ENCODE results near the gene KRTAP2-2.

Gene KRTAP2-2

DNA sequence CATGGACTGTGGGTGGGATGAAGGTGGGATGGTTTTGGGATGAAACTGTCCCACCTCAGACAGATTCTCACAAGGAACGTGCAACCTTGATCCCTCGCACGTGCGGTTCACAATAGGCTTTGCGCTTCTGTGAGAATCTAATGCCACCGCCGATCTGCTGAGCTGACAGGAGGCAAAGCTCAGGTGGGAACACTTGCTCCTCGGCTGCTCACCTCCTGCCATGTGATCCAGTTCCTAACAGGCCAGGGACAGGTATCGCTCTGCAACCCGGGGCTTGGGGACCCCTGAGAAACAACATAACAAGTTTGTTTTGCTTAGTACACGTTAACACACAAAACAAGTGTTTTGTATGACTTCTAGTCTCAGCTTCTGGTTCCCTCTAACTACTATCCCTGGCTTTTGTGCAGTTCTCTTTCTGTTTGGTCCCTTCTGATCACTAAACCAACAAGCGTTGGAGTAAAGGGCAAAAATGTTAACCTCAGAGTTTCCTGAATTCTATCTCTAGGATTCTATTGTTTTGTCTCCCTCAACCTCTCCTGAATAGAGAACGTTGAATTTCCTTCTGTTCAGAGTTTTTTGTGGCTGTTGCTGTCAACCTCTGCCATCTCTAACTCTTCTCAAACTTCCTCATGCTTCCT is 38.3 kb downstream of the KRTAP2-2 start:
- no peaks in the 10 kb centered on the region for H3K9me3 ChIP-seq (ENCODE audit: control insufficient read depth, insufficient read depth, low read depth, low read length)
- no peak overlapping the region for H3K27ac ChIP-seq (ENCODE audit: low read depth, low read length)
- no peak overlapping the region for H3K4me3 ChIP-seq (ENCODE audit: low read depth, low read length)
- no peaks in the 10 kb centered on the region for H3K36me3 ChIP-seq (ENCODE audit: control insufficient read depth, insufficient read depth, low read length)
- H3K9ac ChIP-seq (ENCODE audit: low read length), result no peak overlapping the region
- H3K27me3 ChIP-seq (ENCODE audit: control insufficient read depth, insufficient read depth, low read length), result no peaks in the 10 kb centered on the region
- no peaks in the 10 kb centered on the region for H3K4me1 ChIP-seq (ENCODE audit: control insufficient read depth, insufficient read depth, low read length)

DNA sequence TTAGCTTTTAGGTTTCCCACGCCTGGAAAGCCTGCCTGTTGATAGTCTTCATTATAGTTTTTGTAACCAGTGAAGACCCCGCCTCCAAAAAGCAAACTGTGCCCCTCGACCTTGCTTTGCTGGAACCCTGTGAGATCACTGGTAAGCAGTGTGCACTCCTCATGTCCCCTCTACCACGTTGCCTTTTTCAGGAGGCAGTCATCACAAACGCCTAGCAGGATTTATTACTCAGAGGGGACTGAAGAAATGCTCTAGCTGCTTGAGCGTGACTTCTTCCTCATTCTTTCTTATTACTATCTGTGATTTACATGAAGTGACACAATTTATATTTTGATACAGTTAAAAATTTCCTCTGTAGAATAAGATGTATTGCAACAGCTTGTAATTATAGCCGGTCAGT is 39.6 kb downstream of the KRTAP2-2 start:
- no peak overlapping the region for H3K4me3 ChIP-seq (ENCODE audit: low read depth, low read length)
- no peaks in the 10 kb centered on the region for H3K4me1 ChIP-seq (ENCODE audit: control insufficient read depth, insufficient read depth, low read length)
- no peaks in the 10 kb centered on the region for H3K9me3 ChIP-seq (ENCODE audit: control insufficient read depth, insufficient read depth, low read depth, low read length)
- no peak overlapping the region for H3K27ac ChIP-seq (ENCODE audit: low read depth, low read length)
- H3K36me3 ChIP-seq (ENCODE audit: control insufficient read depth, insufficient read depth, low read length), result no peaks in the 10 kb centered on the region
- H3K27me3 ChIP-seq (ENCODE audit: control insufficient read depth, insufficient read depth, low read length), result no peaks in the 10 kb centered on the region
- no peak overlapping the region for H3K9ac ChIP-seq (ENCODE audit: low read length)

DNA sequence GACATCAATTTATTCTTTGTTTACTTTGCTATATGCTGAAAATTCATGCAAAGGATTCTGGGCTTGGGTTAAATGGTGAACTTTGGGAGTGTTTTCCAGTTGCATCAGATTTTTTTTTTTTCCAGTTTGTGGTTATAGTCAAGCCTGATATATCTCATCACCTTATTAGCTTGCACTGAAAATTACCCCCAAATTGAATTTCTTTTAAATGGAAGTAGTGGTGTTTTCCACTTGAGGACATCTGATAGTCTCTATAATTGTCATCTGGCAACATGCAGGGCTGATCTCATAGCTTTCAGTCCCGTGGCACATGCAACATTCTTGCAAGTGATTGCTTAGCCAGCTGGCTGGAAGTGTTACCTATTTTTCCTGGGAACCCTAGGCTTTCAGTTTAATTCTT is 41.4 kb downstream of the KRTAP2-2 start:
- Histone ChIP-seq H3K36me3 (ENCODE audit: control insufficient read depth, insufficient read depth, low read length) (no peaks in the 10 kb centered on the region), H3K27ac (ENCODE audit: low read depth, low read length) (no peak overlapping the region), H3K4me1 (ENCODE audit: control insufficient read depth, insufficient read depth, low read length) (peaks cover 15% of the 10 kb centered on the region), H3K9me3 (ENCODE audit: control insufficient read depth, insufficient read depth, low read depth, low read length) (no peaks in the 10 kb centered on the region), H3K27me3 (ENCODE audit: control insufficient read depth, insufficient read depth, low read length) (no peaks in the 10 kb centered on the region), H3K9ac (ENCODE audit: low read length) (no peak overlapping the region), H3K4me3 (ENCODE audit: low read depth, low read length) (no peak overlapping the region)

DNA sequence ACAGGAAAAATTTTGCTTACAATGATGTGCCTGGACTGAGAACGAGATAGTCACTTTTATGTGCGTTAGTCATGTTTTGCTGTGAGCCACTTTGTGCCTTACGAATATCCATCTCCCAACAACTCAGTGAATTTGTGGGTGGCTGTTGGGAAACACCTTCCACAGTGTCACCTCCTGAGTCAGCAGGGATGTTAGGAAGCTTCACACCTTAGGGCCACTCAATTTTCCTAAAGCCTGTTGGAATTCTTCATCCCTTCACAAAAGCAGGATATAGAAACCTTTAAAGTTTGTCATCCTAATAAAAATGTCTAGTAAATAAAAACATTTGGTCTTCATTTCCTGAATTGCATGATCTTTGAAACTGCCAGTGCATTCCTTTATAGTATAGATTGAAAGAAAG is 41.8 kb downstream of the KRTAP2-2 start:
- Histone ChIP-seq H3K4me1 (ENCODE audit: control insufficient read depth, insufficient read depth, low read length) (peaks cover 16% of the 10 kb centered on the region), H3K27ac (ENCODE audit: low read depth, low read length) (no peak overlapping the region), H3K4me3 (ENCODE audit: low read depth, low read length) (no peak overlapping the region), H3K36me3 (ENCODE audit: control insufficient read depth, insufficient read depth, low read length) (no peaks in the 10 kb centered on the region), H3K27me3 (ENCODE audit: control insufficient read depth, insufficient read depth, low read length) (no peaks in the 10 kb centered on the region), H3K9me3 (ENCODE audit: control insufficient read depth, insufficient read depth, low read depth, low read length) (no peaks in the 10 kb centered on the region), H3K9ac (ENCODE audit: low read length) (no peak overlapping the region)

DNA sequence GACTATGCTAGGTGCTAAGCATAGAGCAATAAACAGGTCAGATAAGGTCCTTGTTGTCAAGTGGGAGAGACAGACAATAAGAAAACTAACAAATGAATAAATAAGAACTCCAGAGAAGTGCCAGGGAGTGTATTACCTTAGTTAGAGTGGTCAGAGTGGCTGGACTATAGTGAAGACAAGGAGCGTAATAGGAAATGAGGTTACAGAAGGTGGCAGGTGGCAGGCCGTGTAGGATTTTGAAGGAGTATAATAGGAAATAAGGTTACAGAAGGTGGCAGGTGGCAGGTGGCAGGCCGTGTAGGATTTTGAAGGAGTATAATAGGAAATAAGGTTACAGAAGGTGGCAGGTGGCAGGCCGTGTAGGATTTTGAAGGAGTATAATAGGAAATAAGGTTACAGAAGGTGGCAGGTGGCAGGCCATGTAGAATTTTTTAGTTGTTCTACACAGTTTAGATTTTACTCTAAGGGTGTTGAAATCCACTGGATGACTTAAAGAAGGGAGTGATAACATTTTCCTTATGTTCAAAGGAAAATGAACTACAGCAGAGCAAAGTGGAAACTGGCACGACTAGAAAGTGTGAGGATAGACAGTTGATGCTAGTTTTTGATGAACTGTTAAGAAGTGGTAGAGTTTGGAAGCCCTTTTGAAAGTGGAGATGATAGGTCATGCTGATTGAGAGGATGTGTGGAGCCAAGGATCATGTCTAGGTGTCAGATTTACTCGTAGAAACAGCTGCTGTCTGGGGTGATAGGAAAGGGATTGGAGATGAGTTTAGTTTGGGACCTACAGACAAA is 42.5 kb downstream of the KRTAP2-2 start:
- H3K27ac ChIP-seq (ENCODE audit: low read depth, low read length), result no peak overlapping the region
- no peak overlapping the region for H3K4me3 ChIP-seq (ENCODE audit: low read depth, low read length)
- H3K4me1 ChIP-seq (ENCODE audit: control insufficient read depth, insufficient read depth, low read length), result peaks cover 16% of the 10 kb centered on the region
- no peak overlapping the region for H3K9ac ChIP-seq (ENCODE audit: low read length)
- no peaks in the 10 kb centered on the region for H3K36me3 ChIP-seq (ENCODE audit: control insufficient read depth, insufficient read depth, low read length)
- H3K9me3 ChIP-seq (ENCODE audit: control insufficient read depth, insufficient read depth, low read depth, low read length), result no peaks in the 10 kb centered on the region
- H3K27me3 ChIP-seq (ENCODE audit: control insufficient read depth, insufficient read depth, low read length), result no peaks in the 10 kb centered on the region

DNA sequence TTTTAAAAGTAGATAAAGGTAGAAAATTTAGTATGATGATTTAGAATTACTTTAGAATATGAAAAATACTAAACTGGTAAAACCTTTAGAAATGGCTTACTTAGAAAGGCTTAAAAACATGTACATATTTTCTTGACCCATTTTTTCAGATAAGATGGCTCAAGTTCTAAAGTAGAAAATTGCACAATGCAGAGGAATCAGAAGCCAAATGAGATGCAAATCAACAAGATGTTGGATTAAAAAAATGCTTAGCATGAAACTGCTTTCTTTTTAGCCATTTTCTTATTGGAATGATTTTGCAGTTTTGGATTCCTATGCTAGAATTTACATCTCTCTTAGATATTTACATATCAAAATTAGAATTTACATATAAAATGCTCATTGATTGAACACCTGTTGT is 44.6 kb downstream of the KRTAP2-2 start:
- H3K27ac ChIP-seq (ENCODE audit: low read depth, low read length), result no peak overlapping the region
- H3K4me1 ChIP-seq (ENCODE audit: control insufficient read depth, insufficient read depth, low read length), result peaks cover 16% of the 10 kb centered on the region

DNA sequence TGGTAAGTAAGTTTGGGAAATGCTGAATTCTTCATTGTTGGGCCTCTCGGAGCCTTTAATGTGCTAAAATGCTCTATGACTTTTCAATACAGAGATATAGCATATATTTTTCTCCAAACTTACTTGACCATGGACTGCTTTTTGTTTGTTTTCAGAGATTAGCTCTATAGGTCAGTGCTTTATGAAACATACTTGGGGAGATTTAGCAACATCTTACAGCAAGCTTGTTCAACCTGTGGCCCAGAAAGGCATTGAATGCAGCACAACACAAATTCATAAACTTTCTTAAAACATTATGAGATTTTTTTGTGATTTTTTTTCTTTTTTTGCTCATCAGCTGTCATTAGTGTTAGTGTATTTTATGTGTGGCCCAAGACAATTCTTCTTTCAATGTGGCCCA is 45.1 kb downstream of the KRTAP2-2 start:
- Histone ChIP-seq H3K9me3 (ENCODE audit: control insufficient read depth, insufficient read depth, low read depth, low read length) (no peaks in the 10 kb centered on the region), H3K27me3 (ENCODE audit: control insufficient read depth, insufficient read depth, low read length) (no peaks in the 10 kb centered on the region), H3K36me3 (ENCODE audit: control insufficient read depth, insufficient read depth, low read length) (no peaks in the 10 kb centered on the region), H3K4me1 (ENCODE audit: control insufficient read depth, insufficient read depth, low read length) (peaks cover 16% of the 10 kb centered on the region), H3K27ac (ENCODE audit: low read depth, low read length) (no peak overlapping the region), H3K9ac (ENCODE audit: low read length) (no peak overlapping the region), H3K4me3 (ENCODE audit: low read depth, low read length) (no peak overlapping the region)

More for the DNA sequence above, 44.6 kb downstream of the KRTAP2-2 start:
- Histone ChIP-seq H3K9ac (ENCODE audit: low read length) (no peak overlapping the region), H3K4me3 (ENCODE audit: low read depth, low read length) (no peak overlapping the region), H3K27me3 (ENCODE audit: control insufficient read depth, insufficient read depth, low read length) (no peaks in the 10 kb centered on the region), H3K9me3 (ENCODE audit: control insufficient read depth, insufficient read depth, low read depth, low read length) (no peaks in the 10 kb centered on the region), H3K36me3 (ENCODE audit: control insufficient read depth, insufficient read depth, low read length) (no peaks in the 10 kb centered on the region)

DNA sequence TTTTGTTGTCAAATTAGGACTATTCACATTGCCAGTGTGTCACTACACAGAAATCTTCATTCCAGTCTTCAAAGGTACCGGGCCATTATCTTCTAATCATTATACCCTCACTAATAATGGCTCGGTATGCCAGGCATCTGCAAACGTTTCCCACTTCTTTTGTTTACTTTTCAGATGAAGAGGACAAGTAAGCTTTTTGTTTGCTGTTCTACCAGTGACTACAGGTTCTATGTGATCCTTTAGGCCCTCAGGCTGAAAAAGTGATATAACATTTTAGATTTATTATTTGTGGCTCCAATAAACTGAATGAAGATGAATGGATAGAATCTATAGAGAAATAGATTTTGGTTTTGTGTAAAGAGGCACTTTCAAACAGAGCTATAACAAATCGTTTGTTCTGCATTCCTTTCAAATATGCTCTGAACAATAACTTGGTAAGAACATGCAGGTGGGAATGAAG is 45.7 kb downstream of the KRTAP2-2 start:
- Histone ChIP-seq H3K9me3 (ENCODE audit: control insufficient read depth, insufficient read depth, low read depth, low read length) (no peaks in the 10 kb centered on the region), H3K4me3 (ENCODE audit: low read depth, low read length) (no peak overlapping the region), H3K27me3 (ENCODE audit: control insufficient read depth, insufficient read depth, low read length) (no peaks in the 10 kb centered on the region), H3K36me3 (ENCODE audit: control insufficient read depth, insufficient read depth, low read length) (no peaks in the 10 kb centered on the region), H3K27ac (ENCODE audit: low read depth, low read length) (no peak overlapping the region), H3K9ac (ENCODE audit: low read length) (no peak overlapping the region), H3K4me1 (ENCODE audit: control insufficient read depth, insufficient read depth, low read length) (peaks cover 16% of the 10 kb centered on the region)

DNA sequence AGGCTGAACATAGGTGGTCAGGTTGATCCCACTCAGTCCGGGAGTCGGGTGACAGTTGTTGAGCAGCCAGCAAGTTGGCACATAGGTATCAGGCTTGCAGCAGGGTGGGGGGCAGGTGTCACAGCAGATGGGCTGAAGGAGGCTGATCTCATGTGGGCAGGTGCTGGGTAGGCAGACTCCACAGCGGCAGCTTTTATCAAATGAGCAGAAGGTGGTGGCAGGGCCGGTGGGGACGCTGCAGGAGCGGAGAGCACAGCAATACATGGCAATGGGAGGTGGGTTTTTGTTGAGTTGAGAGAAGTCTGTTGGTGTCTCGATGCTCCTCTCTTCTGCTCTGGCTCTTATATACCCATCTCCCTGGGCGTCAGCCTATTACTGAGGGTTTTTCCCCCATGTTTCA is 46.2 kb downstream of the KRTAP2-2 start, which contains the start of gene KRTAP3-1:
TSS of gene KRTAP3-1 (minus strand) at position 318 of the 400 bp plus-strand sequence. CDS start at position 264, 54 bp downstream.
- Histone ChIP-seq H3K27ac (ENCODE audit: low read depth, low read length) (no peak within 1 kb of the TSS), H3K9ac (ENCODE audit: low read length) (no peak within 1 kb of the TSS), H3K9me3 (ENCODE audit: control insufficient read depth, insufficient read depth, low read depth, low read length) (no peaks in the 10 kb centered on the region), H3K4me3 (ENCODE audit: low read depth, low read length) (no peak within 1 kb of the TSS), H3K36me3 (ENCODE audit: control insufficient read depth, insufficient read depth, low read length) (no peaks in the 10 kb centered on the region), H3K4me1 (ENCODE audit: control insufficient read depth, insufficient read depth, low read length) (peaks cover 16% of the 10 kb centered on the region), H3K27me3 (ENCODE audit: control insufficient read depth, insufficient read depth, low read length) (no peaks in the 10 kb centered on the region)

All from HUES6 (cell line).